HCT116 (cell line): ENCODE results near the gene SPG11. TPM values are rescaled to one million over a fixed set of nuclear protein-coding genes. Genes with fewer than 3 reads are reported as not detected.

Source experiments
- ATAC-seq: fragments of 200-7000 bp; cut with Tn5 transposase; 2 replicates; pipeline ENCODE4 v1.9.1; 2020; ENCODE audit warnings: mild to moderate bottlenecking, moderate library complexity
- BruUV-seq: library from RNA; stranded (reverse); fragments of 400-500 nt; replicated peaks from 2 replicates; lab custom pipeline; 2021; lab: Mats Ljungman, UMichigan
- CTCF ChIA-PET: fragments of 300-600 bp; sonication (Branson Sonifier 250); formaldehyde crosslinking; loops from one replicate; lab custom pipeline; 2021; ENCODE audit warnings: antibody characterized with exemption; lab: Charles Lee
- POLR2A ChIA-PET: fragments of 300-600, 350-600 bp; sonication (Branson Sonifier 250); formaldehyde crosslinking; loops from one replicate; lab custom pipeline; 2021; ENCODE audit warnings: antibody characterized with exemption; lab: Charles Lee
- RAD21 ChIA-PET, 2 experiments: fragments of 300-600 bp; sonication (Branson Sonifier 250); formaldehyde crosslinking; loops; one replicate each; lab custom pipeline; 2023; ENCODE audit warnings: low total read pairs in 2 of 2; ENCODE audit not compliant: uncharacterized antibody in 2 of 2, unreplicated experiment in 2 of 2, low non-redundant PET in 1 of 2; lab: Charles Lee
- DNase-seq: peaks from one replicate; pipeline ENCODE4 v3.0.0-alpha.2; 2010; ENCODE audit warnings: low read depth, low spot score
- H2AFZ ChIP-seq: fragments of 200-600 bp; shearing (Covaris generic), sonication (generic); 2 replicates; pipeline ENCODE4 v1.6.1; 2017; ENCODE audit warnings: low read depth, mixed run types, mixed read lengths, antibody characterized with exemption, low read length; ENCODE audit not compliant: poor library complexity, severe bottlenecking
- H3K27ac ChIP-seq: 2 replicates; pipeline ENCODE4 v1.5.1; 2012; ENCODE audit warnings: low read depth, low read length
- H3K27me3 ChIP-seq: fragments of 200-600 bp; sonication (generic); 2 replicates; pipeline ENCODE4 v1.6.1; 2016; ENCODE audit warnings: mixed run types, low read length, mixed read lengths; ENCODE audit not compliant: insufficient read depth
- H3K36me3 ChIP-seq, 2 experiments: fragments of 200-500 bp in 1 of 2; fragments of 200-600 bp in 1 of 2; sonication (Bioruptor generic) in 1 of 2; sonication (generic) in 1 of 2; 2 replicates each; pipeline versions ENCODE4 v1.5.1 to v1.6.1; 2014 to 2016; ENCODE audit warnings: low read length in 2 of 2, inconsistent platforms in 1 of 2, mixed read lengths in 1 of 2, mixed run types in 1 of 2; ENCODE audit not compliant: insufficient read depth in 2 of 2, control insufficient read depth in 1 of 2
- H3K4me1 ChIP-seq, 2 experiments: fragments of 200-600 bp in 1 of 2; sonication (generic) in 1 of 2; 2 replicates each; pipeline versions ENCODE4 v1.5.1 to v1.6.1; 2012 to 2017; ENCODE audit warnings: low read length in 2 of 2, inconsistent platforms in 1 of 2, mild to moderate bottlenecking in 1 of 2, mixed read lengths in 1 of 2, mixed run types in 1 of 2, moderate library complexity in 1 of 2; ENCODE audit not compliant: insufficient read depth in 2 of 2, control insufficient read depth in 1 of 2
- H3K4me2 ChIP-seq: fragments of 200-600 bp; sonication (generic); 2 replicates; pipeline ENCODE4 v1.6.1; 2017; ENCODE audit warnings: mixed run types, low read length, mixed read lengths
- H3K4me3 ChIP-seq, 2 experiments: fragments of 200-600 bp in 1 of 2; sonication (generic) in 1 of 2; replicated peaks in 1 of 2; 2 replicates each; pipeline ENCODE4 v1.5.1; 2011 to 2016; ENCODE audit warnings: low read length in 2 of 2, control low read depth in 1 of 2, low read depth in 1 of 2, mild to moderate bottlenecking in 1 of 2, mixed read lengths in 1 of 2, mixed run types in 1 of 2
- H3K79me2 ChIP-seq: fragments of 200-600 bp; sonication (generic); 2 replicates; pipeline ENCODE4 v1.6.1; 2017; ENCODE audit warnings: mild to moderate bottlenecking, mixed run types, low read length, moderate library complexity, mixed read lengths; ENCODE audit not compliant: insufficient read depth
- H3K9ac ChIP-seq: fragments of 200-600 bp; sonication (generic); 2 replicates; pipeline ENCODE4 v1.6.1; 2016; ENCODE audit warnings: low read length, mixed read lengths
- H3K9me2 ChIP-seq: fragments of 200-600 bp; sonication (generic), shearing (Covaris generic); 2 replicates; pipeline ENCODE4 v1.6.1; 2017; ENCODE audit warnings: mixed run types, mild to moderate bottlenecking, moderate library complexity; ENCODE audit not compliant: insufficient read depth
- H3K9me3 ChIP-seq, 2 experiments: fragments of 200-500 bp in 1 of 2; fragments of 200-600 bp in 1 of 2; sonication (Bioruptor generic) in 1 of 2; sonication (generic) in 1 of 2; 2 replicates each; pipeline ENCODE4 v1.6.1; 2014 to 2017; ENCODE audit warnings: low read length in 2 of 2, mixed read lengths in 2 of 2, inconsistent platforms in 1 of 2, low read depth in 1 of 2, mild to moderate bottlenecking in 1 of 2, mixed run types in 1 of 2, moderate library complexity in 1 of 2; ENCODE audit not compliant: control insufficient read depth in 1 of 2, insufficient read depth in 1 of 2
- H4K20me1 ChIP-seq: fragments of 200-600 bp; sonication (generic), shearing (Covaris generic); 2 replicates; pipeline ENCODE4 v1.6.1; 2017; ENCODE audit warnings: mixed run types, mild to moderate bottlenecking, moderate library complexity; ENCODE audit not compliant: insufficient read depth
- ATF3 ChIP-seq: IDR thresholded peaks from 2 replicates; pipeline ENCODE4 v1.6.1; 2012
- CEBPB ChIP-seq: IDR thresholded peaks from 2 replicates; pipeline ENCODE4 v1.6.1; 2012; ENCODE audit warnings: low read depth
- CTCF ChIP-seq, 3 experiments: fragments of 200-600 bp in 1 of 3; sonication (generic) in 1 of 3; IDR thresholded peaks in 2 of 3; conservative IDR thresholded peaks in 1 of 3; 2 replicates each; pipeline ENCODE4 v1.5.1; 2012 to 2017; ENCODE audit warnings: low read depth in 2 of 3, low read length in 2 of 3, antibody characterized with exemption in 1 of 3, borderline replicate concordance in 1 of 3, control low read depth in 1 of 3, mild to moderate bottlenecking in 1 of 3, mixed read lengths in 1 of 3, mixed run types in 1 of 3, moderate library complexity in 1 of 3; ENCODE audit not compliant: insufficient read depth in 1 of 3
- ELF1 ChIP-seq: IDR thresholded peaks from 2 replicates; pipeline ENCODE4 v1.6.1; 2012; ENCODE audit warnings: low read depth, borderline replicate concordance
- EZH2 ChIP-seq: fragments of 200-600 bp; sonication (generic); IDR thresholded peaks from 2 replicates; pipeline ENCODE4 v1.6.1; 2017; ENCODE audit warnings: antibody characterized with exemption, mixed run types
- MAX ChIP-seq: IDR thresholded peaks from 2 replicates; pipeline ENCODE4 v1.6.1; 2012
- POLR2A ChIP-seq: IDR thresholded peaks from 2 replicates; pipeline ENCODE4 v1.7.0; 2011; ENCODE audit warnings: borderline replicate concordance; ENCODE audit not compliant: insufficient read depth, insufficient read length; ENCODE audit errors: extremely low read depth
- RAD21 ChIP-seq: IDR thresholded peaks from 2 replicates; pipeline ENCODE4 v1.6.1; 2012; ENCODE audit warnings: low read depth, mild to moderate bottlenecking
- SRF ChIP-seq: IDR thresholded peaks from 2 replicates; pipeline ENCODE4 v1.6.1; 2012; ENCODE audit warnings: low read depth
- ZFX ChIP-seq: fragments of 450-650 bp; IDR thresholded peaks from 2 replicates; pipeline ENCODE4 v1.6.1; 2017
- ZNF274 ChIP-seq: fragments of 200-500 bp; sonication (Bioruptor generic); IDR thresholded peaks from 2 replicates; pipeline ENCODE4 v1.6.1; 2014; ENCODE audit warnings: mild to moderate bottlenecking, low read depth, low read length, inconsistent platforms
- intact Hi-C: fragments of 100-400 bp; cut with micrococcal nuclease; formaldehyde crosslinking; loops from 2 replicates; pipeline ENCODE4 v1.10.0; 2022
- total RNA-seq: library from RNA; stranded (reverse); gene quantifications from one replicate; pipeline ENCODE4 v1.2.1, GENCODE V29; 2021; ENCODE audit not compliant: unreplicated experiment

The SPG11 gene
- total RNA-seq, 1 experiment from 2014 or later: 34.8 TPM

GRCh38 chr15:44584162-44584749 is 79.2 kb downstream of the SPG11 start:
- Histone ChIP-seq H3K27ac (no peak overlapping the region), H4K20me1 (no peaks in the 10 kb centered on the region), H3K9me3 (no peaks in the 10 kb centered on the region)
- DNase-seq: peak; percentile 26
- intact Hi-C loops: loop anchor here (5.0 kb wide), 1 partner anchor 338 kb away; no protein-coding TSS in a partner anchor
- TF ChIP-seq CTCF (IDR thresholded peaks at IDR 0.05 in 2 of 3, conservative IDR thresholded peaks at IDR 0.05 in 1 of 3; ENCODE audit: borderline replicate concordance in 1 of 3, insufficient read depth in 1 of 3, low read depth in 2 of 3, low read length in 2 of 3) (peak; percentile 47 to 84 (median 81); a peak in 5 of 6 replicates), RAD21 (peak; percentile 54), EZH2 (no peak)
- TF ChIP-seq, all 23 proteins: peak for 2
- ChIA-PET POLR2A (no interaction called here), RAD21 (interaction anchor here in 1 of 2 experiments (1.1 kb wide), 1 partner anchor 153 kb away, joined by 3 read pairs; the partner anchor contains the start of gene TRIM69), CTCF (interaction anchor here (0.6 to 2.6 kb wide), 10 partner anchors 8 to 269 kb away, joined by 3 to 36 read pairs (median 5); partner anchors contain the start of genes SPG11 and TRIM69)
- Histone ChIP-seq H3K27me3 (no peaks in the 10 kb centered on the region), H3K4me3 (no peak overlapping the region), H3K79me2 (no peaks in the 10 kb centered on the region), H2AFZ (no peak overlapping the region), H3K4me2 (no peak overlapping the region), H3K36me3 (peaks cover 28 to 29% of the 10 kb centered on the region in 2 experiments), H3K9ac (no peak overlapping the region), H3K4me1 (no peaks in the 10 kb centered on the region), H3K9me2 (no peaks in the 10 kb centered on the region)
- peak; percentile 100 for ATAC-seq
- BruUV-seq: no TSS peak

GRCh38 chr15:44580105-44580504 is 83.4 kb downstream of the SPG11 start:
- H3K4me2 ChIP-seq: no peak overlapping the region
- no peaks in the 10 kb centered on the region for H3K27me3 ChIP-seq
- TF ChIP-seq ZFX: no peak
- TF ChIP-seq RAD21: no peak
- no peak for TF ChIP-seq POLR2A
- no peak for TF ChIP-seq SRF
- no peak for TF ChIP-seq ATF3
- TF ChIP-seq CEBPB: no peak
- TF ChIP-seq ZNF274: no peak
- no peak for TF ChIP-seq ELF1
- TF ChIP-seq MAX: no peak
- intact Hi-C loops: loop anchor here (5.0 kb wide), 1 partner anchor 342 kb away; no protein-coding TSS in a partner anchor
- H3K9me2 ChIP-seq: no peaks in the 10 kb centered on the region
- no peak overlapping the region for H3K27ac ChIP-seq
- DNase-seq (no peak), ATAC-seq (no peak)
- H3K4me1 ChIP-seq: no peaks in the 10 kb centered on the region
- H3K9ac ChIP-seq: no peak overlapping the region
- H3K4me3 ChIP-seq: no peak overlapping the region
- CTCF ChIA-PET: interaction anchor here (2.7 to 3.5 kb wide), 2 partner anchors 9 to 158 kb away, joined by 17 to 18 read pairs; no protein-coding TSS in a partner anchor
- POLR2A ChIA-PET: no interaction called here
- BruUV-seq: no TSS peak
- no peaks in the 10 kb centered on the region for H4K20me1 ChIP-seq
- H3K36me3 ChIP-seq: peaks cover 6 to 21% of the 10 kb centered on the region in 2 experiments
- RAD21 ChIA-PET: no interaction called here
- no peak overlapping the region for H2AFZ ChIP-seq
- no peaks in the 10 kb centered on the region for H3K9me3 ChIP-seq
- 0 out of 2 replicates have a peak, but pooled peaks cover 5% of the 10 kb centered on the region for H3K79me2 ChIP-seq
